Neural cell (in vitro differentiated cells): ENCODE measurements around the gene CTAGE4. TPM values are rescaled to one million over a fixed set of nuclear protein-coding genes. Genes with fewer than 3 reads are reported as not detected.
"Not testable (repeated sequence)": the region's sequence is repeated elsewhere in the genome, so short reads cannot be mapped to it uniquely, and the experiment has no call there.

ENCODE experiments used
- H2AFZ ChIP-seq: fragments of 200-600, 300-800 bp; sonication (generic), shearing (Covaris generic); 2 replicates; pipeline ENCODE4 v1.6.0; 2014; ENCODE audit warnings: low read depth, mild to moderate bottlenecking, antibody characterized with exemption, low read length, moderate library complexity
- H3F3A ChIP-seq: fragments of 200-600 bp; shearing (Covaris generic); 2 replicates; pipeline ENCODE4 v1.6.1; 2016; ENCODE audit warnings: mild to moderate bottlenecking, moderate library complexity, mixed read lengths, antibody characterized with exemption, low read length; ENCODE audit not compliant: insufficient read depth, poor library complexity, severe bottlenecking
- H3K27ac ChIP-seq: fragments of 200-600, 300-800 bp; sonication (generic), shearing (Covaris generic); 2 replicates; pipeline ENCODE4 v1.5.1; 2014; ENCODE audit warnings: mild to moderate bottlenecking, low read length, moderate library complexity
- H3K27me3 ChIP-seq: fragments of 300-800, 200-600 bp; sonication (generic), shearing (Covaris generic); 2 replicates; pipeline ENCODE4 v1.6.0; 2014; ENCODE audit warnings: mild to moderate bottlenecking, low read depth, low read length, moderate library complexity; ENCODE audit not compliant: insufficient read depth
- H3K36me3 ChIP-seq: fragments of 300-800, 200-600 bp; sonication (generic), shearing (Covaris generic); 2 replicates; pipeline ENCODE4 v1.5.1; 2014; ENCODE audit warnings: mild to moderate bottlenecking, antibody characterized with exemption, low read length, moderate library complexity; ENCODE audit not compliant: insufficient read depth
- H3K4me2 ChIP-seq: fragments of 300-800, 200-600 bp; sonication (generic), shearing (Covaris generic); 2 replicates; pipeline ENCODE4 v1.6.0; 2014; ENCODE audit warnings: mild to moderate bottlenecking, low read length
- H3K4me3 ChIP-seq: fragments of 300-800, 200-600 bp; sonication (generic), shearing (Covaris generic); 2 replicates; pipeline ENCODE4 v1.5.1; 2014; ENCODE audit warnings: mild to moderate bottlenecking, low read length, moderate library complexity
- H3K79me2 ChIP-seq: fragments of 200-600 bp; shearing (Covaris generic); replicated peaks from 2 replicates; pipeline ENCODE4 v1.6.0; 2014; ENCODE audit warnings: mild to moderate bottlenecking, low read length, moderate library complexity; ENCODE audit not compliant: insufficient read depth
- H3K9ac ChIP-seq: fragments of 300-800, 200-600 bp; sonication (generic), shearing (Covaris generic); 2 replicates; pipeline ENCODE4 v1.6.1; 2016; ENCODE audit warnings: mild to moderate bottlenecking, low read length, mixed read lengths
- H3K9me2 ChIP-seq: fragments of 200-600 bp; shearing (Covaris generic); 2 replicates; pipeline ENCODE4 v1.6.1; 2016; ENCODE audit warnings: mild to moderate bottlenecking, low read length, mixed read lengths; ENCODE audit not compliant: insufficient read depth
- H3K9me3 ChIP-seq: fragments of 200-600, 300-800 bp; sonication (generic), shearing (Covaris generic); 2 replicates; pipeline ENCODE4 v1.6.1; 2016; ENCODE audit warnings: mild to moderate bottlenecking, mixed run types, low read length, moderate library complexity, mixed read lengths
- H4K20me1 ChIP-seq: fragments of 200-600 bp; shearing (Covaris generic); 2 replicates; pipeline ENCODE4 v1.6.1; 2016; ENCODE audit warnings: mild to moderate bottlenecking, mixed run types; ENCODE audit not compliant: insufficient read depth
- EP300 ChIP-seq: fragments of 450-650 bp; conservative IDR thresholded peaks from 2 replicates; pipeline ENCODE4 v1.6.1; 2014; ENCODE audit warnings: antibody characterized with exemption, mild to moderate bottlenecking, moderate library complexity; ENCODE audit not compliant: poor library complexity, severe bottlenecking
- EZH2 ChIP-seq: fragments of 200-600, 300-800 bp; shearing (Covaris generic), sonication (generic); IDR thresholded peaks from 2 replicates; pipeline ENCODE4 v1.6.1; 2014; ENCODE audit warnings: antibody characterized with exemption, low read length, borderline replicate concordance, mild to moderate bottlenecking; ENCODE audit not compliant: insufficient read depth, poor library complexity, severe bottlenecking
- MXI1 ChIP-seq: fragments of 450-650 bp; conservative IDR thresholded peaks from 2 replicates; pipeline ENCODE4 v1.6.1; 2014; ENCODE audit warnings: antibody characterized with exemption, mild to moderate bottlenecking; ENCODE audit not compliant: poor library complexity, severe bottlenecking
- POLR2AphosphoS5 ChIP-seq: IDR thresholded peaks from 2 replicates; pipeline ENCODE4 v1.6.1; 2012
- RAD21 ChIP-seq: fragments of 450-650 bp; conservative IDR thresholded peaks from 2 replicates; pipeline ENCODE4 v1.6.1; 2014; ENCODE audit warnings: antibody characterized with exemption, mild to moderate bottlenecking, moderate library complexity
- SMC3 ChIP-seq: fragments of 450-650 bp; conservative IDR thresholded peaks from 2 replicates; pipeline ENCODE4 v1.6.1; 2014; ENCODE audit warnings: antibody characterized with exemption, mild to moderate bottlenecking, moderate library complexity; ENCODE audit not compliant: poor library complexity
- TAF1 ChIP-seq: IDR thresholded peaks from 2 replicates; pipeline ENCODE4 v1.6.1; 2012; ENCODE audit warnings: low read depth
- polyA plus RNA-seq: library from polyadenylated mRNA; depleted of rRNA; stranded (reverse); fragments of >200 nt; gene quantifications from 2 replicates; pipeline ENCODE4 v1.2.3, GENCODE V29; 2014
- TF ChIP-seq, protein P1 (sequence below): IDR thresholded peaks from 2 replicates; pipeline ENCODE4 v1.6.1; 2012; ENCODE audit warnings: borderline replicate concordance
- TF ChIP-seq, protein P2 (sequence below): fragments of 450-650 bp; IDR thresholded peaks from 2 replicates; pipeline ENCODE4 v1.5.1; 2014; ENCODE audit warnings: antibody characterized with exemption, mild to moderate bottlenecking, moderate library complexity; ENCODE audit not compliant: poor library complexity, severe bottlenecking

Gene CTAGE4
- polyA plus RNA-seq, 1 donor from 2014 or later: not detected

DNA sequence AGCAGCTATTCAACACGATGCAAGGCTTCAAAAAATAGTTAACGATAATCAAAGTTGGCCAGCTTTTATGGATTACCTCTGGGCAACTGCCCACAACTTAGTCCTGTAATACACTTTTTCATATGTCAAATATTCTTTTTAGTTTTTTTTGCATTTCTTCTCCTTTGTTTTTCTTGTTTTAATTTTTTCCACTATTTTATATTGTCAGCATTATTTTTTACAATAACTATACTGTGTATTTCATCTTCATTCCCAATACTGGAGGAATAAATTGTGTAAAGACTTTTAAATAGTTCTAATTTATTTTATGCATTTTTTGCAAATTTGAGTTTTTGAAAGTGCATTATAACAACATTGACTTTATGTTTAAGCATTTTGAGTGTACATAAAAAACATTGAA is 18.5 kb upstream of the CTAGE4 start:
- H4K20me1 ChIP-seq: no peaks in the 10 kb centered on the region
- H3F3A ChIP-seq: no peaks in the 10 kb centered on the region
- H3K4me3 ChIP-seq: no peak overlapping the region
- H3K9me2 ChIP-seq: no peaks in the 10 kb centered on the region
- no peak for TF ChIP-seq POLR2AphosphoS5
- TF ChIP-seq, protein P1, sequence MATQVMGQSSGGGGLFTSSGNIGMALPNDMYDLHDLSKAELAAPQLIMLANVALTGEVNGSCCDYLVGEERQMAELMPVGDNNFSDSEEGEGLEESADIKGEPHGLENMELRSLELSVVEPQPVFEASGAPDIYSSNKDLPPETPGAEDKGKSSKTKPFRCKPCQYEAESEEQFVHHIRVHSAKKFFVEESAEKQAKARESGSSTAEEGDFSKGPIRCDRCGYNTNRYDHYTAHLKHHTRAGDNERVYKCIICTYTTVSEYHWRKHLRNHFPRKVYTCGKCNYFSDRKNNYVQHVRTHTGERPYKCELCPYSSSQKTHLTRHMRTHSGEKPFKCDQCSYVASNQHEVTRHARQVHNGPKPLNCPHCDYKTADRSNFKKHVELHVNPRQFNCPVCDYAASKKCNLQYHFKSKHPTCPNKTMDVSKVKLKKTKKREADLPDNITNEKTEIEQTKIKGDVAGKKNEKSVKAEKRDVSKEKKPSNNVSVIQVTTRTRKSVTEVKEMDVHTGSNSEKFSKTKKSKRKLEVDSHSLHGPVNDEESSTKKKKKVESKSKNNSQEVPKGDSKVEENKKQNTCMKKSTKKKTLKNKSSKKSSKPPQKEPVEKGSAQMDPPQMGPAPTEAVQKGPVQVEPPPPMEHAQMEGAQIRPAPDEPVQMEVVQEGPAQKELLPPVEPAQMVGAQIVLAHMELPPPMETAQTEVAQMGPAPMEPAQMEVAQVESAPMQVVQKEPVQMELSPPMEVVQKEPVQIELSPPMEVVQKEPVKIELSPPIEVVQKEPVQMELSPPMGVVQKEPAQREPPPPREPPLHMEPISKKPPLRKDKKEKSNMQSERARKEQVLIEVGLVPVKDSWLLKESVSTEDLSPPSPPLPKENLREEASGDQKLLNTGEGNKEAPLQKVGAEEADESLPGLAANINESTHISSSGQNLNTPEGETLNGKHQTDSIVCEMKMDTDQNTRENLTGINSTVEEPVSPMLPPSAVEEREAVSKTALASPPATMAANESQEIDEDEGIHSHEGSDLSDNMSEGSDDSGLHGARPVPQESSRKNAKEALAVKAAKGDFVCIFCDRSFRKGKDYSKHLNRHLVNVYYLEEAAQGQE: no peak
- TF ChIP-seq SMC3: no peak
- no peak for TF ChIP-seq EZH2
- TF ChIP-seq TAF1: no peak
- no peak for TF ChIP-seq RAD21
- TF ChIP-seq MXI1: no peak
- TF ChIP-seq, protein P2, sequence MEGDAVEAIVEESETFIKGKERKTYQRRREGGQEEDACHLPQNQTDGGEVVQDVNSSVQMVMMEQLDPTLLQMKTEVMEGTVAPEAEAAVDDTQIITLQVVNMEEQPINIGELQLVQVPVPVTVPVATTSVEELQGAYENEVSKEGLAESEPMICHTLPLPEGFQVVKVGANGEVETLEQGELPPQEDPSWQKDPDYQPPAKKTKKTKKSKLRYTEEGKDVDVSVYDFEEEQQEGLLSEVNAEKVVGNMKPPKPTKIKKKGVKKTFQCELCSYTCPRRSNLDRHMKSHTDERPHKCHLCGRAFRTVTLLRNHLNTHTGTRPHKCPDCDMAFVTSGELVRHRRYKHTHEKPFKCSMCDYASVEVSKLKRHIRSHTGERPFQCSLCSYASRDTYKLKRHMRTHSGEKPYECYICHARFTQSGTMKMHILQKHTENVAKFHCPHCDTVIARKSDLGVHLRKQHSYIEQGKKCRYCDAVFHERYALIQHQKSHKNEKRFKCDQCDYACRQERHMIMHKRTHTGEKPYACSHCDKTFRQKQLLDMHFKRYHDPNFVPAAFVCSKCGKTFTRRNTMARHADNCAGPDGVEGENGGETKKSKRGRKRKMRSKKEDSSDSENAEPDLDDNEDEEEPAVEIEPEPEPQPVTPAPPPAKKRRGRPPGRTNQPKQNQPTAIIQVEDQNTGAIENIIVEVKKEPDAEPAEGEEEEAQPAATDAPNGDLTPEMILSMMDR: no peak
- TF ChIP-seq EP300: no peak
- H3K4me2 ChIP-seq: no peak overlapping the region
- H3K27me3 ChIP-seq: no peaks in the 10 kb centered on the region
- H3K79me2 ChIP-seq: no peaks in the 10 kb centered on the region
- no peaks in the 10 kb centered on the region for H3K36me3 ChIP-seq
- H3K9ac ChIP-seq: no peak overlapping the region
- H3K27ac ChIP-seq: no peak overlapping the region
- H3K9me3 ChIP-seq: no peaks in the 10 kb centered on the region
- H2AFZ ChIP-seq: no peak overlapping the region

DNA sequence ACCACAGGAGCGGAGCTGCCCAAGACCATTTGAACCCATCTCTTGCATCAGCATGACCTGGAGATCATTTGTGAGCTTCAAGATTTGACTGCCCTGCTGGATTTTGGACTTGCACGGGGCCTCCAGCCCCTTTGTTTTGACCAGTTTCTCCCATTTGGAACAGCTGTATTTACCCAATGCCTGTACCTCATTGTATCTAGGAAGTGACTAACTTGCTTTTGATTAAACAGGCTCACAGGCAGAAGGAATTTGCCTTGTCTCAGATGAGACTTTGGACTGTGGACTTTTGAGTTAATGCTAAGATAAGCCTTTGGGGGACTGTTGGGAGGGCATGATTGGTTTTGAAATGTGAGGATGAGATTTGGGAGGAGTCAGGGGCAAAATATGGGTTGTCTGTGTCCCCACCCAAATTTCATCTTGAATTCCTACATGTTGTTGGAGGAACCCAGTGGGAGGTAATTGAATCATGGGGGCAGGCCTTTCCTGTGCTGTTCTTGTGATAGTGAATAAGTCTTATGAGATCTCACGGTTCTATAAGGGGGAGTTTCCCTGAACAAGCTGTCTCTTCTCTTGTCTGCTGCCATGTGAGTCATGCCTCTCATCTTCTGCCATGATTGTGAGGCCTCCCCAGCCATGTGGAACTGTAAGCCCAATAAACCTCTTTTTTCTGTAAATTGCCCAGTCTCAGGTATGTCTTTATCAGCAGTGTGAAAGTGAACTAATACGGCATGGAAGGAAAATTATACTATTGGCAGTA is 11.5 kb upstream of the CTAGE4 start:
- H2AFZ ChIP-seq, H3K79me2 ChIP-seq, H3F3A ChIP-seq, H3K9me3 ChIP-seq, H3K27ac ChIP-seq, H4K20me1 ChIP-seq, H3K9me2 ChIP-seq, H3K4me2 ChIP-seq, H3K36me3 ChIP-seq, H3K4me3 ChIP-seq, H3K27me3 ChIP-seq, H3K9ac ChIP-seq: not testable (repeated sequence)

DNA sequence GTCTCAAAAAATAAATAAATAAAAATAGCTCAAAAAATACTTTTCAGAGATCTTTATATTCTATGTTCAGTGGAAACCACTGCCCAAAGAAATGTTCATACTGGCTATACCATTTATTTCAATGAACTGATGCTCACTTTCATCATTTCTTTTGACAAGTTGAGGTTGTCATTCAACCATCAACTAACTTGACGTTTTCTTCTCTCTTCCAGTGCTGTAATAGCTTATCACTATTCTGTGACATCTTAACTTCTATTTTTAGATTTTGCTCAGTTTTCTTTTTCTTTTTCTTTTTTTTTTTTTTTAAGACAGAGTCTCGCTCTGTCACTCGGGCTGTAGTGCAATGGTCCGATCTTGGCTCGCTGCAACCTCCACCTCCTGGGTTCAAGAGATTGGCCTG is 8.7 kb upstream of the CTAGE4 start:
- Histone ChIP-seq H3K79me2 (no peaks in the 10 kb centered on the region), H4K20me1 (no peaks in the 10 kb centered on the region), H3K9me3 (no peaks in the 10 kb centered on the region), H3F3A (no peaks in the 10 kb centered on the region), H3K4me2 (no peak overlapping the region), H3K36me3 (no peaks in the 10 kb centered on the region), H3K9me2 (no peaks in the 10 kb centered on the region), H3K9ac (no peak overlapping the region), H2AFZ (no peak overlapping the region), H3K4me3 (no peak overlapping the region), H3K27ac (peak overlapping the region; percentile 81), H3K27me3 (no peaks in the 10 kb centered on the region)
- TF ChIP-seq TAF1 (no peak), POLR2AphosphoS5 (peak; percentile 38), EP300 (peak; percentile 92)
- TF ChIP-seq, protein P1: no peak
